Nephron (organoid): ENCODE measurements around the gene SMU1.

ENCODE experiments used
- H3K27ac Mint-ChIP-seq, 3 experiments: 2 replicates each; pipeline ENCODE4 v1.8.0; 2020; ENCODE audit warnings: mixed read lengths in 3 of 3, mild to moderate bottlenecking in 2 of 3, moderate library complexity in 1 of 3
- H3K27me3 Mint-ChIP-seq: 2 replicates; pipeline ENCODE4 v1.8.0; 2021; ENCODE audit warnings: low read depth, mild to moderate bottlenecking, moderate library complexity, mixed read lengths
- H3K36me3 Mint-ChIP-seq: 2 replicates; pipeline ENCODE4 v1.8.0; 2020; ENCODE audit warnings: low read depth, mixed read lengths
- H3K4me1 Mint-ChIP-seq: 2 replicates; pipeline ENCODE4 v1.8.0; 2020; ENCODE audit warnings: mixed read lengths
- H3K4me3 Mint-ChIP-seq, 3 experiments: 2 replicates each; pipeline ENCODE4 v1.8.0; 2020; ENCODE audit warnings: mild to moderate bottlenecking in 3 of 3, mixed read lengths in 3 of 3, moderate library complexity in 2 of 3
- H3K9me3 Mint-ChIP-seq: 2 replicates; pipeline ENCODE4 v1.8.0; 2020; ENCODE audit warnings: mixed read lengths
- TF ChIP-seq, protein P1 (sequence below), 3 experiments: fragments of 200-600 bp; sonication (generic); IDR thresholded peaks; one replicate each; pipeline ENCODE4 v1.5.0; 2021; ENCODE audit warnings: antibody characterized with exemption in 3 of 3; ENCODE audit not compliant: unreplicated experiment in 3 of 3

The SMU1 gene

DNA sequence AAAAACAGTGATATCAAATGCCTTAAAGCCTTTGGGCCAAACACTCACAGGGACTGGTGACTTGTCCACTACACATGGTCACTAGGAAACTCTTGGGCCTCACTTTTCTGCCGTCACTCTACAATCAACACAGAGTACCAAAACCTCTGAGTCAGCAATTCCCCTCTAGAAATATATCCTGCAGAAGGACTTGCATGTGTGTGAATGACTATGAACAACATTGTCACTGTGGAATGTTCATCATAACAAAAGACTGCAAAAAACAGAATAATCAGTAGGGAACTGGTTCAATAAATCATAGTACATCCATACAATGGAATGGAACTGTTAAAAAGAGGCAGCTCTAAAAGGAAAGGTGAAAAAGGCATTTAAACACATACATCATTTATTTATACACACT, 44.1 kb upstream of the SMU1 start:
- TF ChIP-seq, protein P1, sequence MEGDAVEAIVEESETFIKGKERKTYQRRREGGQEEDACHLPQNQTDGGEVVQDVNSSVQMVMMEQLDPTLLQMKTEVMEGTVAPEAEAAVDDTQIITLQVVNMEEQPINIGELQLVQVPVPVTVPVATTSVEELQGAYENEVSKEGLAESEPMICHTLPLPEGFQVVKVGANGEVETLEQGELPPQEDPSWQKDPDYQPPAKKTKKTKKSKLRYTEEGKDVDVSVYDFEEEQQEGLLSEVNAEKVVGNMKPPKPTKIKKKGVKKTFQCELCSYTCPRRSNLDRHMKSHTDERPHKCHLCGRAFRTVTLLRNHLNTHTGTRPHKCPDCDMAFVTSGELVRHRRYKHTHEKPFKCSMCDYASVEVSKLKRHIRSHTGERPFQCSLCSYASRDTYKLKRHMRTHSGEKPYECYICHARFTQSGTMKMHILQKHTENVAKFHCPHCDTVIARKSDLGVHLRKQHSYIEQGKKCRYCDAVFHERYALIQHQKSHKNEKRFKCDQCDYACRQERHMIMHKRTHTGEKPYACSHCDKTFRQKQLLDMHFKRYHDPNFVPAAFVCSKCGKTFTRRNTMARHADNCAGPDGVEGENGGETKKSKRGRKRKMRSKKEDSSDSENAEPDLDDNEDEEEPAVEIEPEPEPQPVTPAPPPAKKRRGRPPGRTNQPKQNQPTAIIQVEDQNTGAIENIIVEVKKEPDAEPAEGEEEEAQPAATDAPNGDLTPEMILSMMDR (IDR thresholded peaks at IDR 0.05; ENCODE audit: unreplicated experiment in 3 of 3) = no peak
- H3K27me3 Mint-ChIP-seq = no peaks in the 10 kb centered on the region
- no peak overlapping the region for H3K4me3 Mint-ChIP-seq
- no peaks in the 10 kb centered on the region for H3K9me3 Mint-ChIP-seq
- H3K4me1 Mint-ChIP-seq = peaks cover 25% of the 10 kb centered on the region
- peaks cover 25% of the 10 kb centered on the region for H3K36me3 Mint-ChIP-seq
- H3K27ac Mint-ChIP-seq = peak overlapping the region in 2 of 3 experiments; percentile 13 to 21

DNA sequence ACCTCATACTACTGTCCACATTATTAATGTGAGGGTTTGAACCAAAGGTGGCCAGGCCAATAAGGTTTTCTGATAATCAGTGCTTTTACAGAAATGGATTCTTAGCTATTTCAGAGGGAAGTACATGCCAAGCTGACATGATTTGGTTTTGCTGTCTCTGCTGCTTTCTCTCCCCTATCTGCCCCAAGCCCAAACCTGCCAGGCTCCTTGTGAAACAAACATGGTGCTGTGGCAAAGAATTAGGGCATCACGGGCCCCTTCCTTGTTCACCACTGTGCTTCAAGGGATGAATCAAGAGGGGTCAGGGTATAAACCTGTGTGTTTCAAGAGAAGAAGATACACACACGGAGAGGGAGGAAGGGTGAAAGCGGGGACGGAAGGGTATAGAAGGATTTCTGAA, 41.3 kb upstream of the SMU1 start:
- peaks cover 34% of the 10 kb centered on the region for H3K36me3 Mint-ChIP-seq
- TF ChIP-seq, protein P1 (IDR thresholded peaks at IDR 0.05; ENCODE audit: unreplicated experiment in 3 of 3) = no peak
- H3K27me3 Mint-ChIP-seq = no peaks in the 10 kb centered on the region
- H3K4me1 Mint-ChIP-seq = peaks cover 12% of the 10 kb centered on the region
- H3K27ac Mint-ChIP-seq = peak overlapping the region in 2 of 3 experiments; percentile 50 to 86
- H3K4me3 Mint-ChIP-seq = no peak overlapping the region
- H3K9me3 Mint-ChIP-seq = no peaks in the 10 kb centered on the region

DNA sequence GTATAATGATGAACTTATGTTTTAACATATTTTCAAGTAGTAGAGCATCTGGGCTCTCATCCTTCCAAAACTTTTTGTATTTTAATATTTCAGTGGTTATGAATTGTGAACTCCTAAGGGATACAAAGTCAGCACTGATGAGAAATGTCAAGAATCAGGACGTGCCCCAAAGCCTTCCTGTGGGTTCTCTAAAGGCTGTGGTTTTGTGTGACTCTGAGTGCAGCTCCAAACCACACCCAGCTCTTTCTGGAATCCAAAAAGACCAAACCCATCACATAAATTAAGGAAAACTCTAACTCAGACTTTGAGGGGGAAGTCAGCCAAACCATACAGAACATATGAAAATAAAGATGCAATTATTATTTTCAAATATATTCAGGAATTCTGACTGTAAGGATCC, 40.8 kb upstream of the SMU1 start:
- Mint-ChIP-seq H3K27ac (peak overlapping the region in 2 of 3 experiments; percentile 86 to 89), H3K4me3 (no peak overlapping the region), H3K27me3 (no peaks in the 10 kb centered on the region), H3K9me3 (no peaks in the 10 kb centered on the region), H3K4me1 (peaks cover 12% of the 10 kb centered on the region), H3K36me3 (peaks cover 38% of the 10 kb centered on the region)
- TF ChIP-seq, protein P1 (IDR thresholded peaks at IDR 0.05; ENCODE audit: unreplicated experiment in 3 of 3) = no peak

DNA sequence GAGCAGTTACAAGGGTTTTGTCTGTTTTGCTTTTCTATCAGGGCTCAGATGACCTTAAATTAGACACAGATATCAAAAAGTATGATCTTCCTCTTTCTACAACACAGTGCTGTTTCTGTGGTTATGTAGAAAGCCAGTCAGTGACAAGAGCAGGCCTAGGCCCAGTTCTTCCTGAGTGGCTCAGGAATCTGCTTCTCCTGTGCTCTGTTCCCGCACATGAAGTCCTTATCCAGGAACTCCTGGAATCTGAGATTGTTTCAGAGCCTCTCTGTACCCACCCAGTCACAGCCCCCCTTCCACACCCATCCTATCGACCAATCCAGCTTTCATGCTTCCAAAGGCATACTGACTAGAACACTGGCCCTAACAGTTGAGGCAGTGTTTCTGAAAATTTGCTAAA, 40.4 kb upstream of the SMU1 start:
- TF ChIP-seq, protein P1 (IDR thresholded peaks at IDR 0.05; ENCODE audit: unreplicated experiment in 3 of 3) = no peak
- H3K27ac Mint-ChIP-seq = peak overlapping the region in 2 of 3 experiments; percentile 86 to 89
- peaks cover 38% of the 10 kb centered on the region for H3K36me3 Mint-ChIP-seq
- no peaks in the 10 kb centered on the region for H3K27me3 Mint-ChIP-seq
- no peak overlapping the region for H3K4me3 Mint-ChIP-seq
- H3K4me1 Mint-ChIP-seq = peaks cover 12% of the 10 kb centered on the region
- H3K9me3 Mint-ChIP-seq = no peaks in the 10 kb centered on the region

DNA sequence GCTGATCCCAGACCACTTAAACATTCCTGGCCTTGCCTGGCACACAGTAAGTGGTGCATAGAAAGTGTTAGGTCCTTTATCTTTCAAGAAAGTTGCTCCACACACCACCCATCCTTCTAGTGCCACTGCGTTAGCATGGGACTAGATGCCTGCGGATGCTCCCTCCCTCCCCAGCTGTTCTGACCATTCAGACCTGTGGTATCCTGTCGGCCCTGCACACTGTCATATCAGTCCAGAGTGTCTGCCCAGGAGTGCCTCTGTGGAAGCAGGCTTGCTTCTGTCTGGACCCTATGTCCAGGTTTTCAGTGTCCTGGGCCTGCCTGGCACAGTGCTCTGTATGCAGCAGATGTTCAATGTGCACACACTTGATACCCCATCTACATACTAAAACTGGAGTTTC, 38.3 kb upstream of the SMU1 start:
- H3K9me3 Mint-ChIP-seq = no peaks in the 10 kb centered on the region
- H3K27ac Mint-ChIP-seq = no peak overlapping the region
- peaks cover 12% of the 10 kb centered on the region for H3K4me1 Mint-ChIP-seq
- H3K36me3 Mint-ChIP-seq = peaks cover 29% of the 10 kb centered on the region
- no peak overlapping the region for H3K4me3 Mint-ChIP-seq
- no peaks in the 10 kb centered on the region for H3K27me3 Mint-ChIP-seq
- TF ChIP-seq, protein P1 (IDR thresholded peaks at IDR 0.05; ENCODE audit: unreplicated experiment in 3 of 3) = no peak

DNA sequence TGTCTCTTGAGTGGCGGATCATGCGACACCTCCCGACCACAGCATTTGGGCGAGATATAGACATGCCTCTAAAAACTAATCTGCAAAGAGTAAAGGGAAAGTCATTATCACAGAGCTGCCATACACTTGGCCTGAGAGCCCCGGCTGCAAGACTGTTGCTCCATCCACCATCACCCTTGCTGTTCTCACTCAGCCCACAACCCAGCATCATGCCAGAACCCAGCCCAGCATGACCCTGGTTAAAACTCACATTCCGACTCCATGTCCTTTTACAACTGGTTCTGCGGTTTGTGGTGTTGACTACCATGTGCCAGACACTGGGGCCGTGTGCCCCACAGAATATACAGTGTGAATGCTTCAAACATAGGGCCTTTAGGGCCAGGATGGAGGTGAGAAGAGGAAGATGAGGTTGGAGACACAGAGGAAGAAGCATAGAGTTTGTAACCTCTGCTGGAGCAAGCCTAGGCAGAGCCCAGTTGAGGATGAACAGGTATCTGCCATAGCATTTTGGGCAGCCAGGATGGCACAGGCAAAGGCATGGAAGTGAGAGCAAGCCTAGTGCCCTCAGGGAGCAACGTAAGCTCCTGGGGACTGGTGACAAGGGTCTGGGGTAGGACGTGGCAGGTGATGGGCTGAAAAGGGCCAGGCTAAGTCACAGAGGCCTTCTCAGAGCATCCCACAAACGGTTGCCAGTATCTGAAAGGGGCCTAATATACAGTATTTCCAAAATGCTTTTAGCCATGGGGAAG, 37.5 kb upstream of the SMU1 start:
- H3K9me3 Mint-ChIP-seq = no peaks in the 10 kb centered on the region
- peaks cover 25% of the 10 kb centered on the region for H3K36me3 Mint-ChIP-seq
- H3K4me3 Mint-ChIP-seq = no peak overlapping the region
- no peaks in the 10 kb centered on the region for H3K27me3 Mint-ChIP-seq
- TF ChIP-seq, protein P1 (IDR thresholded peaks at IDR 0.05; ENCODE audit: unreplicated experiment in 3 of 3) = no peak
- peaks cover 12% of the 10 kb centered on the region for H3K4me1 Mint-ChIP-seq
- no peak overlapping the region for H3K27ac Mint-ChIP-seq
